ENCODE data around the gene ZNF785. TPM values are rescaled to one million over a fixed set of nuclear protein-coding genes. Genes with fewer than 3 reads are reported as not detected.

ZNF785 gene
- total and polyA plus RNA-seq, 2 of the 13 experiments (the other 11 are each of a cell fraction or from before 2014, with no cell fraction given), result 0.01 TPM; not detected in 1

- TF ChIP-seq, protein P1, sequence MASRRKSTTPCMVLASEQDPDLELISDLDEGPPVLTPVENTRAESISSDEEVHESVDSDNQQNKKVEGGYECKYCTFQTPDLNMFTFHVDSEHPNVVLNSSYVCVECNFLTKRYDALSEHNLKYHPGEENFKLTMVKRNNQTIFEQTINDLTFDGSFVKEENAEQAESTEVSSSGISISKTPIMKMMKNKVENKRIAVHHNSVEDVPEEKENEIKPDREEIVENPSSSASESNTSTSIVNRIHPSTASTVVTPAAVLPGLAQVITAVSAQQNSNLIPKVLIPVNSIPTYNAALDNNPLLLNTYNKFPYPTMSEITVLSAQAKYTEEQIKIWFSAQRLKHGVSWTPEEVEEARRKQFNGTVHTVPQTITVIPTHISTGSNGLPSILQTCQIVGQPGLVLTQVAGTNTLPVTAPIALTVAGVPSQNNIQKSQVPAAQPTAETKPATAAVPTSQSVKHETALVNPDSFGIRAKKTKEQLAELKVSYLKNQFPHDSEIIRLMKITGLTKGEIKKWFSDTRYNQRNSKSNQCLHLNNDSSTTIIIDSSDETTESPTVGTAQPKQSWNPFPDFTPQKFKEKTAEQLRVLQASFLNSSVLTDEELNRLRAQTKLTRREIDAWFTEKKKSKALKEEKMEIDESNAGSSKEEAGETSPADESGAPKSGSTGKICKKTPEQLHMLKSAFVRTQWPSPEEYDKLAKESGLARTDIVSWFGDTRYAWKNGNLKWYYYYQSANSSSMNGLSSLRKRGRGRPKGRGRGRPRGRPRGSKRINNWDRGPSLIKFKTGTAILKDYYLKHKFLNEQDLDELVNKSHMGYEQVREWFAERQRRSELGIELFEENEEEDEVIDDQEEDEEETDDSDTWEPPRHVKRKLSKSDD (CRISPR knock-in tag; IDR thresholded peaks at IDR 0.05; ENCODE audit: low read depth), result no peak
- no peak for TF ChIP-seq REXO4 (CRISPR knock-in tag; IDR thresholded peaks at IDR 0.05; ENCODE audit: borderline replicate concordance)
- TF ChIP-seq RBM39 (IDR thresholded peaks at IDR 0.05; ENCODE audit: low read depth, low read length, poor library complexity, severe bottlenecking), result no peak
- no peak for TF ChIP-seq IKZF4 (CRISPR knock-in tag; IDR thresholded peaks at IDR 0.05; ENCODE audit: borderline replicate concordance, low read depth, not compliant biosample characterization)
- TF ChIP-seq ZNF263 (CRISPR knock-in tag; IDR thresholded peaks at IDR 0.05), result no peak; the same call in 1 of the 2 replicates
- no peak for TF ChIP-seq RFX3 (CRISPR knock-in tag; IDR thresholded peaks at IDR 0.05)
- TF ChIP-seq ZNF143 (CRISPR knock-in tag; IDR thresholded peaks at IDR 0.05), result no peak
- TF ChIP-seq SMAD3 (CRISPR knock-in tag; IDR thresholded peaks at IDR 0.05), result no peak
- TF ChIP-seq SIN3B (IDR thresholded peaks at IDR 0.05; ENCODE audit: low read length), result no peak
- no peak; the same call in 1 of the 2 replicates for TF ChIP-seq ZNF556 (CRISPR knock-in tag; IDR thresholded peaks at IDR 0.05; ENCODE audit: borderline replicate concordance)
- no peak for TF ChIP-seq RFXAP (CRISPR knock-in tag; IDR thresholded peaks at IDR 0.05; ENCODE audit: borderline replicate concordance)
- no peak for TF ChIP-seq NKX3-1 (CRISPR knock-in tag; IDR thresholded peaks at IDR 0.05)
- TF ChIP-seq POGZ (CRISPR knock-in tag; IDR thresholded peaks at IDR 0.05), result no peak
- no peak; the same call in 1 of the 2 replicates for TF ChIP-seq HNRNPL (IDR thresholded peaks at IDR 0.05; ENCODE audit: low read depth, low read length)
- TF ChIP-seq HOXD1 (CRISPR knock-in tag; IDR thresholded peaks at IDR 0.05), result no peak
- TF ChIP-seq, protein P2, sequence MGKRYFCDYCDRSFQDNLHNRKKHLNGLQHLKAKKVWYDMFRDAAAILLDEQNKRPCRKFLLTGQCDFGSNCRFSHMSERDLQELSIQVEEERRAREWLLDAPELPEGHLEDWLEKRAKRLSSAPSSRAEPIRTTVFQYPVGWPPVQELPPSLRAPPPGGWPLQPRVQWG (CRISPR knock-in tag; IDR thresholded peaks at IDR 0.05; ENCODE audit: borderline replicate concordance, low read depth), result no peak
- no peak for TF ChIP-seq JUN (CRISPR knock-in tag; IDR thresholded peaks at IDR 0.05)
- TF ChIP-seq RAD51 (IDR thresholded peaks at IDR 0.05; ENCODE audit: borderline replicate concordance), result no peak
- peak; percentile 95 for TF ChIP-seq ZNF225 (CRISPR knock-in tag; IDR thresholded peaks at IDR 0.05)
- TF ChIP-seq ZNF34 (CRISPR knock-in tag; IDR thresholded peaks at IDR 0.05; ENCODE audit: borderline replicate concordance), result no peak
- no peak for TF ChIP-seq KLF15 (CRISPR knock-in tag; IDR thresholded peaks at IDR 0.05; ENCODE audit: borderline replicate concordance)
- no peak; the same call in 1 of the 2 replicates for TF ChIP-seq ZNF224 (CRISPR knock-in tag; IDR thresholded peaks at IDR 0.05)
- no peak for TF ChIP-seq ZNF558 (CRISPR knock-in tag; IDR thresholded peaks at IDR 0.05; ENCODE audit: borderline replicate concordance)
- no peak for TF ChIP-seq U2AF2 (IDR thresholded peaks at IDR 0.05; ENCODE audit: low read depth, low read length)
- TF ChIP-seq MLXIP (CRISPR knock-in tag; IDR thresholded peaks at IDR 0.05; ENCODE audit: borderline replicate concordance), result no peak
Observed at GRCh38 chr16:30609002-30609925, 23.8 kb upstream of the ZNF785 start (continued).
